ENCODE measurements around the gene PECR.
A peak's percentile ranks its signal among the peaks of the same experiment; 100 is the strongest.

PECR gene

DNA sequence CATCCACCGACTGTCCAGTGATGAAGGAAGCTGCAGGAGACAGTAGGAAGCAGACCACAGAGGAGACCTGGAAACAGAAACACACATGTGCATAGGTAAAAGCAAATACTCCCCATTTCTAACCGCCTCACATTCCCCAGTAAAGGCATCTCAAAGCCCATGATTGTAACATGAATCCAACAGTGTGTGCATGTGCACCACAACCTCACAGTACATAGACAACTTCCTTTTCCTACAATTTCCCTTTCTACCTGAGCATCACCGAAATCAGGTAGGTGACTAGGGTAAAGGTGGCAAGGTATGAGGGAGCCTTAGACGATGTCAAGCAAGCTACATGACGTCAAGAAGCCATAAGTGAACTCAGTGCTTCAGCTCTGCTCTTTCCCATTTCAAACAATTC is 37.7 kb downstream of the PECR start:
- Histone ChIP-seq H3K27ac (no peak overlapping the region), H3K4me1 (no peaks in the 10 kb centered on the region), H3K4me2 (ENCODE audit: low read length) (no peak overlapping the region), H3K79me2 (no peaks in the 10 kb centered on the region), H2AFZ (no peak overlapping the region), H3K4me3 (ENCODE audit: low read depth, low read length) (no peak overlapping the region), H3K36me3 (ENCODE audit: control insufficient read depth, insufficient read depth, low read length) (no peaks in the 10 kb centered on the region), H3K9me3 (ENCODE audit: control insufficient read depth, low read length) (no peaks in the 10 kb centered on the region), H3K27me3 (ENCODE audit: control insufficient read depth, insufficient read depth, low read length) (no peaks in the 10 kb centered on the region), H3K9ac (no peak overlapping the region)
- TF ChIP-seq, protein P1, sequence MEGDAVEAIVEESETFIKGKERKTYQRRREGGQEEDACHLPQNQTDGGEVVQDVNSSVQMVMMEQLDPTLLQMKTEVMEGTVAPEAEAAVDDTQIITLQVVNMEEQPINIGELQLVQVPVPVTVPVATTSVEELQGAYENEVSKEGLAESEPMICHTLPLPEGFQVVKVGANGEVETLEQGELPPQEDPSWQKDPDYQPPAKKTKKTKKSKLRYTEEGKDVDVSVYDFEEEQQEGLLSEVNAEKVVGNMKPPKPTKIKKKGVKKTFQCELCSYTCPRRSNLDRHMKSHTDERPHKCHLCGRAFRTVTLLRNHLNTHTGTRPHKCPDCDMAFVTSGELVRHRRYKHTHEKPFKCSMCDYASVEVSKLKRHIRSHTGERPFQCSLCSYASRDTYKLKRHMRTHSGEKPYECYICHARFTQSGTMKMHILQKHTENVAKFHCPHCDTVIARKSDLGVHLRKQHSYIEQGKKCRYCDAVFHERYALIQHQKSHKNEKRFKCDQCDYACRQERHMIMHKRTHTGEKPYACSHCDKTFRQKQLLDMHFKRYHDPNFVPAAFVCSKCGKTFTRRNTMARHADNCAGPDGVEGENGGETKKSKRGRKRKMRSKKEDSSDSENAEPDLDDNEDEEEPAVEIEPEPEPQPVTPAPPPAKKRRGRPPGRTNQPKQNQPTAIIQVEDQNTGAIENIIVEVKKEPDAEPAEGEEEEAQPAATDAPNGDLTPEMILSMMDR (IDR thresholded peaks at IDR 0.05) = no peak

DNA sequence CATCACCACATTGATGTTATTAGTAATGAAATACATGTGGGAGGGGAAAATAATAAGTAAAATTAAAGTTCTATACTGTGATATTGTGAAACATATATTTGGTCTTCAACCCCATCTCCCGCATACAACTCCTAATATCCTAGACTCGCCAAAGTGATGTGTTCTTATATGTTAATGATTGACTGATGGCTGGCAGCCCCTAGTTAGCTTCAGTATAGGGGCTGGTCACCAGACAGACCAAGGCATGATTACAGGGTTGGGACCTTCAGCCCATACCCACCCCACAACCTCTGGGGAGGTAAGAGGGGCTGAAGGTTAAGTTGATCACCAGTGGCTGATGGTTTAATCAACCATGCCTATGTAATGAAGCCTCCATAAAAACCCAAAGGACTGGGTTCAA is 40.2 kb downstream of the PECR start:
- Histone ChIP-seq H3K79me2 (no peaks in the 10 kb centered on the region), H3K4me1 (no peaks in the 10 kb centered on the region), H3K9me3 (ENCODE audit: control insufficient read depth, low read length) (no peaks in the 10 kb centered on the region), H3K4me2 (ENCODE audit: low read length) (no peak overlapping the region), H2AFZ (no peak overlapping the region), H3K27me3 (ENCODE audit: control insufficient read depth, insufficient read depth, low read length) (no peaks in the 10 kb centered on the region), H3K27ac (no peak overlapping the region), H3K36me3 (ENCODE audit: control insufficient read depth, insufficient read depth, low read length) (no peaks in the 10 kb centered on the region), H3K9ac (no peak overlapping the region), H3K4me3 (ENCODE audit: low read depth, low read length) (no peak overlapping the region)
- TF ChIP-seq, protein P1 (IDR thresholded peaks at IDR 0.05) = no peak

DNA sequence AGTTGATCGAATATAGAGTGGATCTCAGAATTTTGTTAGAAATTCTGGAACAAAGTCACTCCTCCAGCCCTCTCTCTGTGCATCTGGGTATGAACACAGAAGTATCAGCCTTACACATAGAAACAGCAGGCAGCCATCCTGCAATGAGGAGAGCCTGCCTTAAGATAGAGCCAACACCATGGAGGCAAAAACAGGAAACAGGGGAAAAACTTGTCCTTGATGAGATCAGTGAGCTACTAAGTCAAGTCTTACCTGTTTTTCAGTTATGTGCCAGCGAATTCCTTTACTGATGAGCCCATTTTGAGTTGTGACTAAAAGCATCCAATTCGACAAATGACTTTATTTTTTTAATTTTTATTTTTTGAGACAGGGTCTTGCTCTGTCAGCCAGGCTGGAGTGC is 41.7 kb downstream of the PECR start:
- H3K4me1 ChIP-seq = no peaks in the 10 kb centered on the region
- TF ChIP-seq, protein P1 (IDR thresholded peaks at IDR 0.05) = no peak
- no peak overlapping the region for H3K27ac ChIP-seq
- no peak overlapping the region for H2AFZ ChIP-seq
- no peak overlapping the region for H3K9ac ChIP-seq
- H3K4me2 ChIP-seq (ENCODE audit: low read length) = no peak overlapping the region
- no peaks in the 10 kb centered on the region for H3K27me3 ChIP-seq (ENCODE audit: control insufficient read depth, insufficient read depth, low read length)
- no peaks in the 10 kb centered on the region for H3K36me3 ChIP-seq (ENCODE audit: control insufficient read depth, insufficient read depth, low read length)
- H3K79me2 ChIP-seq = no peaks in the 10 kb centered on the region
- H3K4me3 ChIP-seq (ENCODE audit: low read depth, low read length) = no peak overlapping the region
- H3K9me3 ChIP-seq (ENCODE audit: control insufficient read depth, low read length) = no peaks in the 10 kb centered on the region

DNA sequence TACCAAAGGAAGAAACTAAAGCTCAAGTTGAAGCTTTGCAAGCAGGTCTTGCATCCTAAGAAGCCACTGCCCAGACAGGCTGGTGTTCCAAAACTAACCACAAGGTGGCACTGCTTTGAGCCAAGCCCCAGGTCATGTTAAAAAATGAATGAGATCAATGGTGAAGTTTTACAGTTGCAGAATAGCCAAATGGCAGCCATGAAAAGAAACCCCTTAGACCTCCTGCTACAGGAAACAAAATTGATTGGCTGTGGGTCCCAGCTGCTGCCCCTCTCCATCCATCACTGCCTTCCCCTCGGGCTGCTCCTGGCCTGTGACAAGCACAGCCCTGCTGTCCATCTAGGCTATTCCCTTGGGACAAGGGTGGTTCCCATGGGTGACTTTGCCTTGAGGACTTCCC is 47.5 kb downstream of the PECR start:
- H3K79me2 ChIP-seq = no peaks in the 10 kb centered on the region
- H3K27me3 ChIP-seq (ENCODE audit: control insufficient read depth, insufficient read depth, low read length) = no peaks in the 10 kb centered on the region
- no peaks in the 10 kb centered on the region for H3K9me3 ChIP-seq (ENCODE audit: control insufficient read depth, low read length)
- no peaks in the 10 kb centered on the region for H3K36me3 ChIP-seq (ENCODE audit: control insufficient read depth, insufficient read depth, low read length)
- H3K4me1 ChIP-seq = peaks cover 3% of the 10 kb centered on the region
- no peak overlapping the region for H3K4me3 ChIP-seq (ENCODE audit: low read depth, low read length)
- H3K9ac ChIP-seq = no peak overlapping the region
- H2AFZ ChIP-seq = no peak overlapping the region
- H3K4me2 ChIP-seq (ENCODE audit: low read length) = no peak overlapping the region
- TF ChIP-seq, protein P1 (IDR thresholded peaks at IDR 0.05) = peak; percentile 93
- H3K27ac ChIP-seq = no peak overlapping the region

DNA sequence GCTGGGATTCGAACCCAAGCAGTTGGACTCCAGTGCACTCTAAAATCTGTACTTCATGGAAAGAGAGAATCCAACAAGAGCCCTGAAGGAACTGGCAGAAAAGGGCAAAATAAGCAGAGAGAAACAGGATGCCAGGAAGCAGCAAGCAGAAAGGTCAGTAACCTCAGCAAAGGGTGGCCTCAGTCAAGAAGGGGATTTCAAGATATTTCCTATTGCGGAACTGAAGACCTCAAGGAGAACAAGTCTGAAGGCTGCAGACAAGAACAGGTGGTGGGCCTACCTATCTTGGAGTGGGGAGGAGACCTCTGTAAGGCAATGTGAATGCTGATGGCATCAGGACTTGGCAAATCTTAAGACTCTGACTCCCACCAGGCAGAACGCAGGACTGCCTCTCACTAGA is 48.2 kb downstream of the PECR start:
- no peak overlapping the region for H3K9ac ChIP-seq
- H3K9me3 ChIP-seq (ENCODE audit: control insufficient read depth, low read length) = no peaks in the 10 kb centered on the region
- H2AFZ ChIP-seq = no peak overlapping the region
- TF ChIP-seq, protein P1 (IDR thresholded peaks at IDR 0.05) = no peak
- H3K36me3 ChIP-seq (ENCODE audit: control insufficient read depth, insufficient read depth, low read length) = no peaks in the 10 kb centered on the region
- H3K4me1 ChIP-seq = peaks cover 3% of the 10 kb centered on the region
- no peaks in the 10 kb centered on the region for H3K27me3 ChIP-seq (ENCODE audit: control insufficient read depth, insufficient read depth, low read length)
- no peak overlapping the region for H3K4me2 ChIP-seq (ENCODE audit: low read length)
- no peaks in the 10 kb centered on the region for H3K79me2 ChIP-seq
- no peak overlapping the region for H3K4me3 ChIP-seq (ENCODE audit: low read depth, low read length)
- H3K27ac ChIP-seq = no peak overlapping the region
